Lung (tissue), 12 donors: Measurements from ENCODE around the gene LDLRAD4. TPM values are rescaled to one million over a fixed set of nuclear protein-coding genes. Genes with fewer than 3 reads are reported as not detected.

ENCODE experiments used
- ATAC-seq: fragments of 200-7000 bp; cut with Tn5 transposase; one replicate; pipeline ENCODE4 v1.9.1; 2020; ENCODE audit warnings: moderate number of reproducible peaks; ENCODE audit not compliant: insufficient read depth, low FRiP score
- DNase-seq, 3 donors: peaks; one replicate each; pipeline ENCODE4 v3.0.0-alpha.2; 2013 to 2017
- H3K27ac ChIP-seq, 2 donors: one replicate each; pipeline ENCODE4 v1.5.1; 2013; ENCODE audit warnings: mild to moderate bottlenecking in 2 of 2, moderate library complexity in 2 of 2, control low read depth in 1 of 2, inconsistent platforms in 1 of 2, low read depth in 1 of 2, low read length in 1 of 2
- H3K27me3 ChIP-seq, 3 donors: one replicate each; pipeline ENCODE4 v1.5.1; 2013; ENCODE audit warnings: low read length in 2 of 3; ENCODE audit not compliant: control insufficient read depth in 3 of 3, insufficient read depth in 3 of 3
- H3K36me3 ChIP-seq, 4 donors: one replicate each; pipeline ENCODE4 v1.5.1; 2013; ENCODE audit warnings: low read length in 4 of 4, mild to moderate bottlenecking in 1 of 4, moderate library complexity in 1 of 4; ENCODE audit not compliant: control insufficient read depth in 4 of 4, insufficient read depth in 4 of 4
- H3K4me1 ChIP-seq, 5 donors: one replicate each; pipeline ENCODE4 v1.5.1; 2013; ENCODE audit warnings: low read length in 5 of 5, mild to moderate bottlenecking in 2 of 5, moderate library complexity in 1 of 5; ENCODE audit not compliant: control insufficient read depth in 5 of 5, insufficient read depth in 5 of 5
- H3K4me3 ChIP-seq: one replicate; pipeline ENCODE4 v1.5.1; 2013; ENCODE audit warnings: mild to moderate bottlenecking, control low read depth, moderate library complexity
- H3K9ac ChIP-seq, 2 donors: one replicate each; pipeline ENCODE4 v1.5.1; 2013; ENCODE audit warnings: low read length in 2 of 2, control low read depth in 1 of 2; ENCODE audit not compliant: insufficient read depth in 1 of 2
- H3K9me3 ChIP-seq, 4 donors: one replicate each; pipeline ENCODE4 v1.5.1; 2013; ENCODE audit warnings: low read length in 3 of 4, mild to moderate bottlenecking in 1 of 4, moderate library complexity in 1 of 4; ENCODE audit not compliant: control insufficient read depth in 4 of 4, insufficient read depth in 3 of 4
- WGBS, 2 donors: extraction: QIAGEN DNeasy Blood & Tissue Kit; methylation state at CpG; one replicate each; pipeline ENCODE4 v1.1.7; 2013; 5-methylcytosine and 5-hydroxymethylcytosine counted together
- polyA plus RNA-seq, 2 donors: library from polyadenylated mRNA; stranded (reverse); fragments of 200-250 nt; gene quantifications; one replicate each; pipeline ENCODE4 v1.2.1, GENCODE V29; 2013
- total RNA-seq, 2 donors: library from RNA; depleted of rRNA in 1 of 2; stranded (reverse); fragments of >200 nt in 1 of 2; gene quantifications; one replicate each; pipeline ENCODE4 v1.2.1, GENCODE V29; 2014 to 2021
- TF ChIP-seq, protein P1 (sequence below): IDR thresholded peaks from 2 replicates; pipeline ENCODE4 v1.5.1; 2012; ENCODE audit warnings: mild to moderate bottlenecking; ENCODE audit errors: control extremely low read depth, extremely low read depth
- donor health status: control.
- donor health status: control.
- donor health status: Bipolar disorder and iron deficiency.
- donor health status: healthy.
- donor health status: DM: yes; HTN: yes; CAD: no.

The LDLRAD4 gene
- total and polyA plus RNA-seq, 4 donors = 3.2 to 62.4 (median 19.9) TPM

DNA sequence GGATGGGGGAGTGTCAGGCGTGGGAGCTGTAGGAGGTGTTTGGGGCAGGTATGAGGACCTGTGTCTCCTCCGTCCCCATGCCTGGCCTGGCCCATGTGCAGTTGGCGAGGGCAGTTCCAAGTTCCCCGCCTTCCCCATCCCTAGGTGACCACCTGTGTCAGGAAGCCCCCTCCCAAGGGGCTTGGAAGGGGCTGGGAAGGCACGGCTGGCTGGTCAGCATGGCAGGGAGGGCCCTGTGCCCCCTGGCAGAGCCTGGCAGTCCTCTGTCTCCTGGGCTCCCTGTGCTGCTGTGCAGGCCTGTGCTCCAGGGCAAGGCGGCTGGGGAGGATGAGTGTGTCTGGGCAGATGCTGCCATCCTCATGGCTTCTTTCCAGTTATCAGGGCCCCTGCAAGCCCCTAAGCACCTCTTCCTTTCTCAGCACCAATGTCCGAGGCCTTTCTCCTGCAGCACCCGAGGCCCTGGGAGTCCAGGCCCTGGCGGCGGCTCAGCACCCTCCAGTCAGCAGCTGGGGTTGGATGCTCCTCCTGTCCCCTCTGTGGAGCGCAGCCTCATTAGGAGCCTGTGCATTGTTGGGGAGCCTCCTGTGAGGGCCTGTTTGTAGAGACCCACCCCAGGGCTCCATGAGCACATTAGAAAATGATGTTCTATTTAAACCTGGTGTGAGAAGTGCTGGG, 406.1 kb downstream of the LDLRAD4 start:
- Histone ChIP-seq H3K4me1 (peaks cover 0 to 2% (median 0%) of the 10 kb centered on the region in 5 donors), H3K27ac (no peak overlapping the region), H3K9ac (no peak overlapping the region), H3K27me3 (no peaks in the 10 kb centered on the region), H3K36me3 (peaks cover 0 to 7% (median 0%) of the 10 kb centered on the region in 4 donors), H3K9me3 (no peaks in the 10 kb centered on the region), H3K4me3 (no peak overlapping the region)
- TF ChIP-seq, protein P1, sequence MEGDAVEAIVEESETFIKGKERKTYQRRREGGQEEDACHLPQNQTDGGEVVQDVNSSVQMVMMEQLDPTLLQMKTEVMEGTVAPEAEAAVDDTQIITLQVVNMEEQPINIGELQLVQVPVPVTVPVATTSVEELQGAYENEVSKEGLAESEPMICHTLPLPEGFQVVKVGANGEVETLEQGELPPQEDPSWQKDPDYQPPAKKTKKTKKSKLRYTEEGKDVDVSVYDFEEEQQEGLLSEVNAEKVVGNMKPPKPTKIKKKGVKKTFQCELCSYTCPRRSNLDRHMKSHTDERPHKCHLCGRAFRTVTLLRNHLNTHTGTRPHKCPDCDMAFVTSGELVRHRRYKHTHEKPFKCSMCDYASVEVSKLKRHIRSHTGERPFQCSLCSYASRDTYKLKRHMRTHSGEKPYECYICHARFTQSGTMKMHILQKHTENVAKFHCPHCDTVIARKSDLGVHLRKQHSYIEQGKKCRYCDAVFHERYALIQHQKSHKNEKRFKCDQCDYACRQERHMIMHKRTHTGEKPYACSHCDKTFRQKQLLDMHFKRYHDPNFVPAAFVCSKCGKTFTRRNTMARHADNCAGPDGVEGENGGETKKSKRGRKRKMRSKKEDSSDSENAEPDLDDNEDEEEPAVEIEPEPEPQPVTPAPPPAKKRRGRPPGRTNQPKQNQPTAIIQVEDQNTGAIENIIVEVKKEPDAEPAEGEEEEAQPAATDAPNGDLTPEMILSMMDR = no peak
- DNase-seq (no peak), ATAC-seq (no peak)
- WGBS, 2 donors = 87 to 93% methylated on average over 10 to 11 of the region's 11 CpGs

DNA sequence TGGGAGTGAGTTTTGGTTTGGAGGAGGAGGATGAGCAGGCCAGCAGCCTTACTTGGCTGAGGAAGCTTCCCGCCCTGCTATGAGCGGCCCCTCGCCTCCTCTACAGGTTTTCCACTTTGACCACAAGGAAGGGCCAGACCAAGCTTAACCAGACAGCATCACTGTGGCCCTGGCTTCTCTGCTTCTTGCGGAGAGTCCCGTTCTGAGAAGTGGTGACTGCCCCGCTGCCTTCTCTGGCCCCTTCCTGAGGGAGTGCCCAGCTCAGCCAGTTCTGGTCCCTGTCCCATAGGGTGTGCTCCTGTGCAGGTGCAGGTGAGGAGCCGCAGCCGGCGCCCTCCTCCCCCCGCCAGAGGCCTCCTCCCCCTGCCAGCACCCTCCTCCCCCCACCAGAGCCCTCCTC, 406.8 kb downstream of the LDLRAD4 start:
- ATAC-seq (no peak), DNase-seq (no peak)
- WGBS, 2 donors = 90 to 97% methylated on average over 10 of the region's 10 CpGs
- Histone ChIP-seq H3K9ac (no peak overlapping the region), H3K36me3 (peaks cover 0 to 7% (median 0%) of the 10 kb centered on the region in 4 donors), H3K27ac (no peak overlapping the region), H3K9me3 (no peaks in the 10 kb centered on the region), H3K27me3 (no peaks in the 10 kb centered on the region), H3K4me3 (no peak overlapping the region), H3K4me1 (peaks cover 0 to 5% (median 0%) of the 10 kb centered on the region in 5 donors)
- TF ChIP-seq, protein P1 = no peak

DNA sequence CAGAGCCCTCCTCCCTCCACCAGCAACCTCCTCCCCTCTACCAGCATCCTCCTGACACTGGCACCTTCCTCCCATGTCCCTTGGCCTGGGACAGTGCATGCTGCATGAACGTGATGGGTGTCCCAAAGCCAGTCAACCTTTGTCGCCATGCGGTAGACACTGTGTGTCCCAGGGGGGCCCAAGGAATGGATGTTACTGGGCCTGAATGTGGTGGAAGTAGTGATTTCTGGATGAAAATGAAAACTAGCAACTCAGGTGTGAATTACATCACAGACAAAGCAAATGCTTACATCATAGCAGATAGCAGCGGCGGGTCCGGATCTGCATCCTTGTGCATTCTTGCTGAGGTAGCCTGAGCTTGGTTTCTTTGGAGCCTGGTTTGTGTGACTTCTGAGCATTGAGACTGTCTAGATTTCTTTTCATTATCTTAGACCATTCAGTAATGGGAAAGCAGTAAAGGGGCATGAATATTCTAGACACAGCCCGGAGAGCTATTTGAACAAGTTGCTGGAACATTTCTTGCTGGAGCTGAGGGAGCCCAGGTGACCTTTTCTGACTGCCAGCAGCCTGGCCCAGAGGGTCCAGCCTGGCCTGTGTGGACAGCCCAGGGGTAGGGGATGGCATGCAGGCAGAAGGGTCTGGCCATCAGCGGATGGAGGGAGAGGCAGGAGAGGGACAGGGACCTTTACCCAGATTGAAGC, 407.4 kb downstream of the LDLRAD4 start:
- Histone ChIP-seq H3K27me3 (no peaks in the 10 kb centered on the region), H3K4me3 (no peak overlapping the region), H3K9ac (no peak overlapping the region), H3K36me3 (peaks cover 0 to 7% (median 0%) of the 10 kb centered on the region in 4 donors), H3K27ac (no peak overlapping the region), H3K4me1 (peaks cover 0 to 5% (median 0%) of the 10 kb centered on the region in 5 donors), H3K9me3 (no peaks in the 10 kb centered on the region)
- ATAC-seq (no peak), DNase-seq (no peak)
- 91 to 97% methylated on average over 8 of the region's 8 CpGs for WGBS, 2 donors
- TF ChIP-seq, protein P1 = no peak
